Islet precursor cell (in vitro differentiated cells): ENCODE measurements around the gene EXOC7.

Experiments
- DNase-seq: peaks from one replicate; pipeline ENCODE4 v3.0.0-alpha.2; 2018

The EXOC7 gene

DNA sequence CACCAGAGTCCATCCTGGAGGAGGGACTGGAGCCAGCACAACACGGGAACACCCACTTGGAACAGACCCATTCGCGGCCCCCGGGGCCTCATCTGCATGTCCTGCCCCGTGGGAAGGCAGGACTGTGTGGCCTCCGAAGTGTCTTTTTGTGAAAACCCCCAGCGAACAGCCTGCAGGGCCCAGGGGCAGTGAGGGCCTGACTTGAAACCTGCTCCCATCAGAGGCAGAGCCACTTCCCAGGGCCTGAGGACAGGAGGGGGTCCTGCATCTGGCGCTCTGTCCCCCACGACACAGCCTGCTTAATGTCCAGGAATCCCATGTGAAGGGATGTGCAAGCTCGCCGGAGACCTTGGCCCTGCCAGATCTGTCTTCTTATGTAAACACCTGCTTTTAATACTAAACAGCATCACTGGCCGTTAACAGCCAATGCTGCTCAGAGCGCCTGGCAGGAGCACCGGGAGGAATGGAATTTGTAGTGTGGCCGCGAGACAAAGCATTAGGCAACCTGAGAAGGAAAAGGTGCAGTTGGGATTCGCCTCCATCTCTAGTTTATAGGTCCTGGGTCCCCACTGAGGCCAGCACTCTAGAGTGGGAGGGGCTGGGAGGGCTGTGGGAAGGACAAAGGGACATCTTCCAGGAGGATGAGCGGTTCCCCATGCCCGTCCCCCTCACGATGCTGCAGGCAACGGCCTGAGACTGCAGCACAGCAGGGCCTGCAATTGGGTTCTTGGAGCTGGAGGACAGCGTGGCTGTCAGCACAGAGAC lies 66.9 kb downstream of the EXOC7 start:
- no peak for DNase-seq

DNA sequence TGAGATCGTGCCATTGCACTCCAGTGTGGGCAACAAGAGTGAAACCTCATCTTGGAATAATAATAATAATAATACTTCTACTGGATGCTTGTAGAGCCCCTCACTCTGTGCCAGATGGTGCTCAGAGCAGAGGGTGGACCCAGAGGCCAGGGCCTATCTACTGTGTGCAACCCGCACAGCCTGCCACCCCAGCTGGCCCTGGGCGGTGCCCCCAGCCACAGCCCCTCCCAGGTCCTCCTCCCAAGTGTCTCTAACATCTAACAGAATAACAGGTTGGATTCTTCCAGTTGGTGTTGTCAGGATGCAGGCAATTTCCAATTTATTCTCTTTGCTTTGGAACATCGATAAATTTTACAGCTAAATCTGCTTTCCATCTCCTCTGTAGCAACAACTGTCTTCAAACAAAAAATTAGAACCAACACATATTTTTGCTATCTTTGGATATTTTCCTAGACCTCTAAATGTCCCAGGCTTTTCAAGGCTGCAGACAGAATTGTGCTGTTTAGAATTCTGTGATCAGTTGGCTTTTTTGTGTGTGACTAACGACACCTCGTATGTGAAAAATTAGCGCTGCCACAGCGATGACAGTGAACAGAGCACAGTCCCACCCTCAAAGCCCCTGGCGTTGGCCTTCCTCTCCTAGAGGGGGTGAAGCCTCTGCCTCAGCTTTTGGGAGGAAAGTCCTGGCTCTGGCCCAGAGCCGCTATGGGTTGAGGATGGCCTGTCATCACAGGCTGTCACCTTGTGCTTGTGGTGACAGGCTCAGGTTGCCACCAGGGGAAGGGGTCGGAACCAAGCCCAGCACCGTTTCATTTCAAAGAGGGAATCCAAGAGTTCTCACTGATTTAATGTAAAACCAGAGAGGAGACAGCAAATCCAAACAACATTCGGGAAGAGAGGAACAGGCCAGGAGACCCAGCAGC lies 68.9 kb downstream of the EXOC7 start:
- DNase-seq, result no peak

DNA sequence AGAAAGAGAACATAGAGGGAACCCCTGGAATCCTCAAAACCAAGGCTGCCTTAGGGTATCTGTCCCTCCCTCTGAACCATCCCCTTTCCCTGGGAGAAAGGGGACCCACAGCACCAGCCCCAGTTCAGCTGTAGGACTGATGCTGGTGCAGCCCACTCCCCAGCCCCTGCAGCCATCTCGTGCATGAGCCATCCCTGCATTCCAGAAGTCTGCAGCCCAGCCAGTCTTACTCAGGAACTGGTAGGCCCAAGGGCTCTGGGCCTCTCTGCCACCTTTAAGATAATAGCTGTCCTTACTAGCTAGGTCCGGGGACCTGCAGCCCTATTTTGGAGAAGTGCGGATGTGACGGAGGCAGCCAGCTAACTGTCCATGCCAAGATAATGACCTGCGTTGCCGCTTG lies 70.4 kb downstream of the EXOC7 start:
- DNase-seq, result no peak

DNA sequence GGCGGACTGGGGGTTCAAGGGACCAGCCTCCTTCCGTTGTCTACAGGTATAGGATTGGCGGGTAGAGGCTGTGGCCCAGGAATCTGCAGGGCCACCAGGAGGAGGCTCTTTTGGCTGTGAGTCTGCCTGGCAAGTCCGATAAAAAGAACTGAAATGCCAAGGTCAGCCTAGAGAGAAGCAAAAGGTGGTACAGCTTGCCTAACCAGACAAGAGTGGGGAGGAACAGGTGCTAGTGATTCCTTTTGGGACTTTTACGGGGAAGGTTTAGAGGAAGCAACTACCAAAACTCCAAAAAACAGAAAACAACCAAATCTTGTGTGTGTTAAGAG lies 70.8 kb downstream of the EXOC7 start:
- no peak for DNase-seq

DNA sequence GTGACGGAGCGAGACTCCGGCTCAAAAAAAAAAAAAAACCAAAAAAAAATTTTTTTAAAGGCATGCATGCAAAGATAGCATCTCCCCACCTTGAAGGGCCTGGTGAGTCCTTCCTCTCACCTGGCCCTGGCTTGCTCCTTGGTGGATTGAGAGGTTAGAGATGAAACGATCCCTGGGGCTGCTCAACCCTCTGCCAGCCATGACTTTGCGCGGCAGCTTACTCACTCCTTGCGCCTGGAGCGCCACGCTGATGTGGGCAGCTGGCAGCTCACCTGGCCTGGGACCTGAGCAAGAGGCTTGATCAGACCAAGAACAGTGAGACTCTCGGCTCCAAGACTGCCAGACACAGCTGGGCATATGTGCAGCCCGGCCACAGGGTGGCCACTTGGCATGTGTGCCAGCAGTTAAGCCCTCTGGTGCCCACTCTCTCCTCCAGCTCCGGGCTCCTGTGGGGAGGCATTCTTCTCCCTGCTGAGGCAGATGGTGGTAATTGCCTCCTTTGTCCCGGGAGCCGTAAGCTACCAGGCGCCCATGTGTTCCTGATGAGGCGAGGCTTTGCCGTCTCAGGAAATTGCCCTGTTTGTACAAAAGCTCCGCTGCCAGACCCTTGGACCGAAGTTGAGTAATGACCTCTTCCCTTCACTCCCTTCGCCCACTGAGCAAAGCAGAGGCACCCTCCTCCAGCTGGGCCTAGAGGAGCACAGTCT lies 71.4 kb downstream of the EXOC7 start:
- no peak for DNase-seq
